Smooth muscle cell (in vitro differentiated cells): ENCODE measurements around the gene IGF1R. TPM values are rescaled to one million over a fixed set of nuclear protein-coding genes. Genes with fewer than 3 reads are reported as not detected.

Experiments
- DNase-seq: peaks from one replicate; lab custom pipeline; 2025; ENCODE audit not compliant: unreplicated experiment; lab: John Stamatoyannopoulos, UW
- H2AFZ ChIP-seq: fragments of 200-600 bp; sonication (generic); 2 replicates; pipeline ENCODE4 v1.6.0; 2016; ENCODE audit warnings: antibody characterized with exemption, low read depth, mild to moderate bottlenecking
- H3F3A ChIP-seq: fragments of 200-600 bp; sonication (generic); 2 replicates; pipeline ENCODE4 v1.6.0; 2017; ENCODE audit warnings: antibody characterized with exemption, low read depth
- H3K27ac ChIP-seq: fragments of 200-600 bp; sonication (generic); 2 replicates; pipeline ENCODE4 v1.5.1; 2016; ENCODE audit warnings: low read depth, mild to moderate bottlenecking
- H3K27me3 ChIP-seq: fragments of 200-600 bp; sonication (generic); 2 replicates; pipeline ENCODE4 v1.6.1; 2016; ENCODE audit warnings: low read depth, mild to moderate bottlenecking
- H3K36me3 ChIP-seq: fragments of 200-600 bp; sonication (generic); 2 replicates; pipeline ENCODE4 v1.5.1; 2016; ENCODE audit warnings: low read depth
- H3K4me1 ChIP-seq: fragments of 200-600 bp; sonication (generic); 2 replicates; pipeline ENCODE4 v1.5.1; 2016; ENCODE audit warnings: low read depth
- H3K4me2 ChIP-seq: fragments of 200-600 bp; sonication (generic); 2 replicates; pipeline ENCODE4 v1.6.0; 2016; ENCODE audit warnings: mild to moderate bottlenecking
- H3K4me3 ChIP-seq: fragments of 200-600 bp; sonication (generic); 2 replicates; pipeline ENCODE4 v1.5.1; 2016; ENCODE audit warnings: mild to moderate bottlenecking
- H3K79me2 ChIP-seq: fragments of 200-600 bp; sonication (generic); 2 replicates; pipeline ENCODE4 v1.6.0; 2016; ENCODE audit warnings: low read depth, mild to moderate bottlenecking
- H3K9ac ChIP-seq: fragments of 200-600 bp; sonication (generic); 2 replicates; pipeline ENCODE4 v1.6.0; 2016; ENCODE audit warnings: low read depth
- H3K9me3 ChIP-seq: fragments of 200-600 bp; sonication (generic); replicated peaks from 2 replicates; pipeline ENCODE4 v1.5.1; 2016; ENCODE audit warnings: low read depth
- H4K20me1 ChIP-seq: fragments of 200-600 bp; sonication (generic); 2 replicates; pipeline ENCODE4 v1.6.0; 2016; ENCODE audit warnings: low read depth
- WGBS: methylation state at CpG from one replicate; pipeline ENCODE4 v1.1.7; 2016; ENCODE audit warnings: low lambda C conversion rate; 5-methylcytosine and 5-hydroxymethylcytosine counted together
- polyA plus RNA-seq: library from polyadenylated mRNA; unstranded; fragments of >200 nt; fragmentation: Nextera tagmentation; extraction: Ambion mirVana; gene quantifications from 2 replicates; pipeline ENCODE4 v1.2.1, GENCODE V29; 2016
- total RNA-seq: library from RNA; depleted of rRNA; stranded (reverse); fragments of >200 nt; gene quantifications from 2 replicates; pipeline ENCODE4 v1.2.3, GENCODE V29; 2014
- TF ChIP-seq, protein P1 (sequence below): fragments of 200-600 bp; sonication (generic); IDR thresholded peaks from 2 replicates; pipeline ENCODE4 v1.5.1; 2017; ENCODE audit warnings: borderline replicate concordance, mild to moderate bottlenecking, antibody characterized with exemption; ENCODE audit not compliant: insufficient read depth, poor library complexity, severe bottlenecking

The IGF1R gene
- total and polyA plus RNA-seq, 2 experiments from 2014 or later: 14.0 to 70.2 TPM

DNA sequence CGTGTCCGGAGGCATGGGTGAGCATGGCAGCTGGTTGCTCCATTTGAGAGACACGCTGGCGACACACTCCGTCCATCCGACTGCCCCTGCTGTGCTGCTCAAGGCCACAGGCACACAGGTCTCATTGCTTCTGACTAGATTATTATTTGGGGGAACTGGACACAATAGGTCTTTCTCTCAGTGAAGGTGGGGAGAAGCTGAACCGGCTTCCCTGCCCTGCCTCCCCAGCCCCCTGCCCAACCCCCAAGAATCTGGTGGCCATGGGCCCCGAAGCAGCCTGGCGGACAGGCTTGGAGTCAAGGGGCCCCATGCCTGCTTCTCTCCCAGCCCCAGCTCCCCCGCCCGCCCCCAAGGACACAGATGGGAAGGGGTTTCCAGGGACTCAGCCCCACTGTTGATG lies 309.7 kb downstream of the IGF1R start:
- Histone ChIP-seq H3K9ac (no peak overlapping the region), H4K20me1 (no peaks in the 10 kb centered on the region), H3K27ac (no peak overlapping the region), H3K27me3 (no peaks in the 10 kb centered on the region), H3K9me3 (no peaks in the 10 kb centered on the region), H2AFZ (no peak overlapping the region), H3K36me3 (peaks cover 19% of the 10 kb centered on the region), H3K4me1 (no peaks in the 10 kb centered on the region), H3K79me2 (no peaks in the 10 kb centered on the region), H3F3A (no peaks in the 10 kb centered on the region), H3K4me3 (no peak overlapping the region), H3K4me2 (no peak overlapping the region)
- over 99% methylated on average over 11 of the region's 11 CpGs for whole genome bisulfite sequencing
- DNase-seq: no peak
- TF ChIP-seq, protein P1, sequence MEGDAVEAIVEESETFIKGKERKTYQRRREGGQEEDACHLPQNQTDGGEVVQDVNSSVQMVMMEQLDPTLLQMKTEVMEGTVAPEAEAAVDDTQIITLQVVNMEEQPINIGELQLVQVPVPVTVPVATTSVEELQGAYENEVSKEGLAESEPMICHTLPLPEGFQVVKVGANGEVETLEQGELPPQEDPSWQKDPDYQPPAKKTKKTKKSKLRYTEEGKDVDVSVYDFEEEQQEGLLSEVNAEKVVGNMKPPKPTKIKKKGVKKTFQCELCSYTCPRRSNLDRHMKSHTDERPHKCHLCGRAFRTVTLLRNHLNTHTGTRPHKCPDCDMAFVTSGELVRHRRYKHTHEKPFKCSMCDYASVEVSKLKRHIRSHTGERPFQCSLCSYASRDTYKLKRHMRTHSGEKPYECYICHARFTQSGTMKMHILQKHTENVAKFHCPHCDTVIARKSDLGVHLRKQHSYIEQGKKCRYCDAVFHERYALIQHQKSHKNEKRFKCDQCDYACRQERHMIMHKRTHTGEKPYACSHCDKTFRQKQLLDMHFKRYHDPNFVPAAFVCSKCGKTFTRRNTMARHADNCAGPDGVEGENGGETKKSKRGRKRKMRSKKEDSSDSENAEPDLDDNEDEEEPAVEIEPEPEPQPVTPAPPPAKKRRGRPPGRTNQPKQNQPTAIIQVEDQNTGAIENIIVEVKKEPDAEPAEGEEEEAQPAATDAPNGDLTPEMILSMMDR: no peak

DNA sequence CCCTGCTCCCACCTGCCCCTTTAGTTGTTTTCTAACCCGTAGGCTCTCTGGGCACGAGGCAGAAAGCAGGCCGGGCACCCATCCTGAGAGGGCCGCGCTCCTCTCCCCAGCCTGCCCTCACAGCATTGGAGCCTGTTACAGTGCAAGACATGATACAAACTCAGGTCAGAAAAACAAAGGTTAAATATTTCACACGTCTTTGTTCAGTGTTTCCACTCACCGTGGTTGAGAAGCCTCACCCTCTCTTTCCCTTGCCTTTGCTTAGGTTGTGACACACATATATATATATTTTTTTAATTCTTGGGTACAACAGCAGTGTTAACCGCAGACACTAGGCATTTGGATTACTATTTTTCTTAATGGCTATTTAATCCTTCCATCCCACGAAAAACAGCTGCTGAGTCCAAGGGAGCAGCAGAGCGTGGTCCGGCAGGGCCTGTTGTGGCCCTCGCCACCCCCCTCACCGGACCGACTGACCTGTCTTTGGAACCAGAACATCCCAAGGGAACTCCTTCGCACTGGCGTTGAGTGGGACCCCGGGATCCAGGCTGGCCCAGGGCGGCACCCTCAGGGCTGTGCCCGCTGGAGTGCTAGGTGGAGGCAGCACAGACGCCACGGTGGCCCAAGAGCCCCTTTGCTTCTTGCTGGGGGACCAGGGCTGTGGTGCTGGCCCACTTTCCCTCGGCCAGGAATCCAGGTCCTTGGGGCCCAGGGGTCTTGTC lies 310.7 kb downstream of the IGF1R start:
- H3K27me3 ChIP-seq: no peaks in the 10 kb centered on the region
- no peaks in the 10 kb centered on the region for H3K4me1 ChIP-seq
- H2AFZ ChIP-seq: no peak overlapping the region
- H3K9ac ChIP-seq: no peak overlapping the region
- WGBS: 93% methylated on average over 22 of the region's 22 CpGs
- peaks cover 17% of the 10 kb centered on the region for H3K36me3 ChIP-seq
- no peak overlapping the region for H3K4me2 ChIP-seq
- H3F3A ChIP-seq: no peaks in the 10 kb centered on the region
- no peaks in the 10 kb centered on the region for H4K20me1 ChIP-seq
- no peak overlapping the region for H3K4me3 ChIP-seq
- no peak for DNase-seq
- no peaks in the 10 kb centered on the region for H3K9me3 ChIP-seq
- no peaks in the 10 kb centered on the region for H3K79me2 ChIP-seq
- H3K27ac ChIP-seq: no peak overlapping the region
- TF ChIP-seq, protein P1: no peak

DNA sequence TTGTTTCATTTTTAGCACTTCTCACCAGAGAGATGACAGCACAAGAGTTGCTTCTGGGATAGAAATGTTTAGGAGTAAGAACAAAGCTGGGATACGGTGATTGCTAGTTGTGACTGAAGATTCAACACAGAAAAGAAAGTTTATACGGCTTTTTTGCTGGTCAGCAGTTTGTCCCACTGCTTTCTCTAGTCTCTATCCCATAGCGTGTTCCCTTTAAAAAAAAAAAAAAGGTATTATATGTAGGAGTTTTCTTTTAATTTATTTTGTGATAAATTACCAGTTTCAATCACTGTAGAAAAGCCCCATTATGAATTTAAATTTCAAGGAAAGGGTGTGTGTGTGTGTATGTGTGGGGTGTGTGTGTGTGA lies 311.3 kb downstream of the IGF1R start:
- Histone ChIP-seq H3F3A (no peaks in the 10 kb centered on the region), H2AFZ (no peak overlapping the region), H3K27me3 (no peaks in the 10 kb centered on the region), H3K9ac (no peak overlapping the region), H3K9me3 (no peaks in the 10 kb centered on the region), H3K79me2 (no peaks in the 10 kb centered on the region), H3K4me1 (no peaks in the 10 kb centered on the region), H4K20me1 (no peaks in the 10 kb centered on the region), H3K4me2 (no peak overlapping the region), H3K36me3 (peaks cover 17% of the 10 kb centered on the region), H3K4me3 (no peak overlapping the region), H3K27ac (no peak overlapping the region)
- WGBS: 96% methylated on average over 3 of the region's 3 CpGs
- TF ChIP-seq, protein P1: no peak
- DNase-seq: no peak

DNA sequence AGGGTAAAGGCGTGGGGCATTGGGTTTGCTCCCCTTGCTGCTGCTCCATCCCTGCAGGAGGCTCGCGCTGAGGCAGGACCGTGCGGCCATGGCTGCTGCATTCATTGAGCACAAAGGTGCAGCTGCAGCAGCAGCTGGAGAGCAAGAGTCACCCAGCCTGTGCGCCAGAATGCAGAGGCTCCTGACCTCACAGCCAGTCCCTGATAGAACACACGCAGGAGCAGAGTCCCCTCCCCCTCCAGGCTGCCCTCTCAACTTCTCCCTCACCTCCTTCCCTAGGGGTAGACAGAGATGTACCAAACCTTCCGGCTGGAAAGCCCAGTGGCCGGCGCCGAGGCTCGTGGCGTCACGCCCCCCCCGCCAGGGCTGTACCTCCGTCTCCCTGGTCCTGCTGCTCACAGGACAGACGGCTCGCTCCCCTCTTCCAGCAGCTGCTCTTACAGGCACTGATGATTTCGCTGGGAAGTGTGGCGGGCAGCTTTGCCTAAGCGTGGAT lies 312.3 kb downstream of the IGF1R start:
- no peaks in the 10 kb centered on the region for H4K20me1 ChIP-seq
- peaks cover 17% of the 10 kb centered on the region for H3K36me3 ChIP-seq
- no peaks in the 10 kb centered on the region for H3K4me1 ChIP-seq
- H3K27ac ChIP-seq: no peak overlapping the region
- no peak overlapping the region for H2AFZ ChIP-seq
- H3K9ac ChIP-seq: no peak overlapping the region
- no peaks in the 10 kb centered on the region for H3K27me3 ChIP-seq
- no peaks in the 10 kb centered on the region for H3K9me3 ChIP-seq
- TF ChIP-seq, protein P1: no peak
- no peaks in the 10 kb centered on the region for H3K79me2 ChIP-seq
- no peak overlapping the region for H3K4me3 ChIP-seq
- no peak for DNase-seq
- no peak overlapping the region for H3K4me2 ChIP-seq
- 98% methylated on average over 20 of the region's 21 CpGs for WGBS
- H3F3A ChIP-seq: peaks cover 1% of the 10 kb centered on the region
